GM12878 (cell line): ENCODE measurements around the gene ATP6V0C. TPM values are rescaled to one million over a fixed set of nuclear protein-coding genes. Genes with fewer than 3 reads are reported as not detected.

Source experiments
- ATF7 ChIP-seq: fragments of 450-650 bp; IDR thresholded peaks from 2 replicates; pipeline ENCODE4 v1.6.1; 2016; ENCODE audit warnings: low read depth, mild to moderate bottlenecking
- BHLHE40 ChIP-seq, 2 experiments: fragments of 450-650 bp in 1 of 2; IDR thresholded peaks; 2 replicates each; pipeline ENCODE4 v1.6.1; 2011 to 2017; ENCODE audit warnings: low read depth in 2 of 2, borderline replicate concordance in 1 of 2, improper control_type of control experiment in 1 of 2, low read length in 1 of 2, mild to moderate bottlenecking in 1 of 2
- CHD1 ChIP-seq: IDR thresholded peaks from 2 replicates; pipeline ENCODE4 v1.6.1; 2012; ENCODE audit warnings: low read depth, low read length, improper control_type of control experiment
- E4F1 ChIP-seq: fragments of 450-650 bp; IDR thresholded peaks from 2 replicates; pipeline ENCODE4 v1.6.1; 2018; ENCODE audit warnings: borderline replicate concordance, mild to moderate bottlenecking; ENCODE audit not compliant: partially characterized antibody
- ELK1 ChIP-seq: IDR thresholded peaks from 2 replicates; pipeline ENCODE4 v1.6.1; 2012; ENCODE audit warnings: low read depth, low read length, improper control_type of control experiment
- FOXK2 ChIP-seq: fragments of 450-650 bp; IDR thresholded peaks from 2 replicates; pipeline ENCODE4 v1.6.1; 2017; ENCODE audit warnings: mild to moderate bottlenecking, moderate library complexity
- FOXM1 ChIP-seq: IDR thresholded peaks from 2 replicates; pipeline ENCODE4 v1.6.1; 2012; ENCODE audit warnings: low read depth, mild to moderate bottlenecking, inconsistent platforms, low read length, moderate library complexity
- MXI1 ChIP-seq: fragments of 150-350 bp; IDR thresholded peaks from 2 replicates; pipeline ENCODE4 v1.6.1; 2011; ENCODE audit warnings: low read depth, mild to moderate bottlenecking, inconsistent platforms, low read length, improper control_type of control experiment
- NFXL1 ChIP-seq: fragments of 450-650 bp; IDR thresholded peaks from 2 replicates; pipeline ENCODE4 v1.6.1; 2017; ENCODE audit warnings: antibody characterized with exemption, mild to moderate bottlenecking, borderline replicate concordance
- NFYB ChIP-seq: IDR thresholded peaks from 2 replicates; pipeline ENCODE4 v1.6.1; 2011; ENCODE audit warnings: low read depth, mild to moderate bottlenecking, low read length, improper control_type of control experiment, moderate library complexity; ENCODE audit not compliant: insufficient read depth
- POLR2AphosphoS2 ChIP-seq: IDR thresholded peaks from 2 replicates; pipeline ENCODE4 v1.6.1; 2011; ENCODE audit warnings: low read depth, mild to moderate bottlenecking, low read length, improper control_type of control experiment, moderate library complexity
- POU2F2 ChIP-seq: IDR thresholded peaks from 3 replicates; pipeline ENCODE4 v1.6.1; 2011; ENCODE audit warnings: low read depth, mild to moderate bottlenecking, low read length, borderline replicate concordance
- RAD21 ChIP-seq: IDR thresholded peaks from 2 replicates; pipeline ENCODE4 v1.6.1; 2011; ENCODE audit warnings: mild to moderate bottlenecking, low read depth, low read length, moderate library complexity; ENCODE audit not compliant: insufficient read depth
- RAD51 ChIP-seq: fragments of 450-650 bp; IDR thresholded peaks from 2 replicates; pipeline ENCODE4 v1.6.1; 2016; ENCODE audit warnings: moderate library complexity, mild to moderate bottlenecking, inconsistent platforms
- RELA ChIP-seq: fragments of 450-650 bp; IDR thresholded peaks from 2 replicates; pipeline ENCODE4 v1.8.0; 2014; ENCODE audit warnings: borderline replicate concordance; ENCODE audit not compliant: partially characterized antibody
- RELB ChIP-seq: fragments of 450-650 bp; IDR thresholded peaks from 2 replicates; pipeline ENCODE4 v1.6.1; 2017; ENCODE audit warnings: low read depth, mild to moderate bottlenecking, moderate library complexity
- RFX5 ChIP-seq: IDR thresholded peaks from 2 replicates; pipeline ENCODE4 v1.6.1; 2011; ENCODE audit warnings: low read depth, low read length, improper control_type of control experiment
- SIN3A ChIP-seq: IDR thresholded peaks from 2 replicates; pipeline ENCODE4 v1.6.1; 2012; ENCODE audit warnings: low read depth, low read length, improper control_type of control experiment
- SMC3 ChIP-seq: IDR thresholded peaks from 2 replicates; pipeline ENCODE4 v1.6.1; 2011; ENCODE audit warnings: low read length, improper control_type of control experiment, borderline replicate concordance
- SPI1 ChIP-seq: IDR thresholded peaks from 2 replicates; pipeline ENCODE4 v1.6.1; 2011; ENCODE audit warnings: low read depth, mild to moderate bottlenecking, low read length, moderate library complexity, borderline replicate concordance; ENCODE audit not compliant: insufficient read depth
- STAT1 ChIP-seq: fragments of 450-650 bp; conservative IDR thresholded peaks from 2 replicates; pipeline ENCODE4 v1.6.1; 2014; ENCODE audit warnings: antibody characterized with exemption, mild to moderate bottlenecking
- TBL1XR1 ChIP-seq: IDR thresholded peaks from 2 replicates; pipeline ENCODE4 v1.6.1; 2012; ENCODE audit warnings: low read depth, low read length, improper control_type of control experiment
- WRNIP1 ChIP-seq: IDR thresholded peaks from 2 replicates; pipeline ENCODE4 v1.6.1; 2011; ENCODE audit warnings: low read depth, low read length, improper control_type of control experiment, borderline replicate concordance
- YBX1 ChIP-seq: fragments of 450-650 bp; IDR thresholded peaks from 2 replicates; pipeline ENCODE4 v1.6.1; 2016; ENCODE audit warnings: antibody characterized with exemption
- YY1 ChIP-seq: IDR thresholded peaks from 2 replicates; pipeline ENCODE4 v1.6.1; 2011; ENCODE audit warnings: low read depth, mild to moderate bottlenecking, low read length
- ZNF274 ChIP-seq: IDR thresholded peaks from one replicate; pipeline ENCODE4 v1.8.0; 2011; ENCODE audit not compliant: insufficient read length, insufficient read depth
- polyA plus RNA-seq, 11 experiments: library from polyadenylated mRNA; depleted of rRNA in 4 of 11; unstranded in 6 of 11; stranded (reverse) in 5 of 11; fragments of >200 nt; fragmentation: Nextera tagmentation in 4 of 11; fragmentation: Illumina TruSeq in 1 of 11; extraction: Ambion mirVana in 4 of 11; extraction: Trizol in 1 of 11; gene quantifications; 1 replicate in 1 of 11; 2 replicates in 10 of 11; pipeline versions ENCODE4 v1.2.1 to v1.2.3, GENCODE V29; 2011 to 2016; ENCODE audit warnings: inconsistent platforms in 2 of 11, missing spikeins in 2 of 11, low read depth in 1 of 11
- total RNA-seq, 4 experiments: library from RNA; depleted of rRNA in 3 of 4; stranded (reverse); fragments of >200 nt in 3 of 4; fragmentation: Illumina TruSeq in 1 of 4; extraction: Trizol in 1 of 4; gene quantifications; 2 replicates each; pipeline versions ENCODE4 v1.2.1 to v1.2.3, GENCODE V29; 2013 to 2021

Gene ATP6V0C
- total and polyA plus RNA-seq, 10 of the 15 experiments (the other 5 are each of a cell fraction or from before 2014, with no cell fraction given), result 2.4 to 135 (median 18.4) TPM

GRCh38 chr16:2486645-2487516 lies 26.9 kb upstream of the ATP6V0C start (continued):
- TF ChIP-seq E4F1 (no peak), YY1 (no peak), CHD1 (no peak), NFXL1 (no peak), ZNF274 (no peak), SPI1 (peak; percentile 45; the same call in 1 of the 2 replicates), WRNIP1 (no peak), SIN3A (peak; percentile 40; the same call in 1 of the 2 replicates), FOXK2 (no peak), TBL1XR1 (no peak), MXI1 (peak; percentile 76), FOXM1 (no peak), RFX5 (no peak), RELB (peak; percentile 80), POU2F2 (no peak), ELK1 (no peak), NFYB (no peak), STAT1 (no peak), SMC3 (peak; percentile 63; the same call in 1 of the 2 replicates), POLR2AphosphoS2 (no peak), BHLHE40 (IDR thresholded peaks at IDR 0.05; ENCODE audit: borderline replicate concordance in 1 of 2, low read depth in 2 of 2, low read length in 1 of 2) (peak; percentile 79 to 89; a peak in 3 of 4 replicates), ATF7 (0 out of 2 replicates have a peak, but pooled peaks have one; percentile 31), YBX1 (no peak), RELA (peak; percentile 92), RAD51 (peak; percentile 93), RAD21 (peak; percentile 61)
